Type B pancreatic cell (in vitro differentiated cells): ENCODE data around the gene B4GALT3. TPM values are rescaled to one million over a fixed set of nuclear protein-coding genes. Genes with fewer than 3 reads are reported as not detected.

Experiments
- DNase-seq: peaks from one replicate; pipeline ENCODE4 v3.0.0; 2021; ENCODE audit warnings: mixed read lengths; ENCODE audit not compliant: unreplicated experiment; ENCODE audit errors: extremely low spot score
- H3K27ac Mint-ChIP-seq: 2 replicates; pipeline ENCODE4 v1.8.0; 2021; ENCODE audit warnings: mild to moderate bottlenecking, mixed read lengths
- H3K27me3 Mint-ChIP-seq: 2 replicates; pipeline ENCODE4 v1.8.0; 2021; ENCODE audit warnings: mixed read lengths
- H3K36me3 Mint-ChIP-seq: 2 replicates; pipeline ENCODE4 v1.8.0; 2021; ENCODE audit warnings: mixed read lengths
- H3K4me1 Mint-ChIP-seq: one replicate; pipeline ENCODE4 v1.8.0; 2021; ENCODE audit warnings: mixed read lengths; ENCODE audit not compliant: unreplicated experiment
- H3K4me3 Mint-ChIP-seq: 2 replicates; pipeline ENCODE4 v1.8.0; 2021; ENCODE audit warnings: mild to moderate bottlenecking, mixed read lengths
- H3K9me3 Mint-ChIP-seq: 2 replicates; pipeline ENCODE4 v1.8.0; 2021; ENCODE audit warnings: mixed read lengths
- CTCF ChIP-seq: fragments of 200-600 bp; sonication (generic); conservative IDR thresholded peaks from 2 replicates; pipeline ENCODE4 v1.5.0; 2021; ENCODE audit warnings: antibody characterized with exemption, mild to moderate bottlenecking
- total RNA-seq: library from RNA; stranded (reverse); gene quantifications from 2 replicates; pipeline ENCODE4 v1.2.1, GENCODE V29; 2021; ENCODE audit warnings: low replicate concordance

Gene B4GALT3
- total RNA-seq, 1 donor from 2014 or later: 42.4 TPM

GRCh38 chr1:161200421-161200991, 23.2 kb upstream of the B4GALT3 start:
- peaks cover 39% of the 10 kb centered on the region for H3K4me1 Mint-ChIP-seq
- no peak for DNase-seq
- no peaks in the 10 kb centered on the region for H3K9me3 Mint-ChIP-seq
- H3K27me3 Mint-ChIP-seq: peaks cover 9% of the 10 kb centered on the region
- no peak for TF ChIP-seq CTCF
- H3K36me3 Mint-ChIP-seq: peaks cover 11% of the 10 kb centered on the region
- no peak overlapping the region for H3K4me3 Mint-ChIP-seq
- peak overlapping the region; percentile 97 for H3K27ac Mint-ChIP-seq

DNA sequence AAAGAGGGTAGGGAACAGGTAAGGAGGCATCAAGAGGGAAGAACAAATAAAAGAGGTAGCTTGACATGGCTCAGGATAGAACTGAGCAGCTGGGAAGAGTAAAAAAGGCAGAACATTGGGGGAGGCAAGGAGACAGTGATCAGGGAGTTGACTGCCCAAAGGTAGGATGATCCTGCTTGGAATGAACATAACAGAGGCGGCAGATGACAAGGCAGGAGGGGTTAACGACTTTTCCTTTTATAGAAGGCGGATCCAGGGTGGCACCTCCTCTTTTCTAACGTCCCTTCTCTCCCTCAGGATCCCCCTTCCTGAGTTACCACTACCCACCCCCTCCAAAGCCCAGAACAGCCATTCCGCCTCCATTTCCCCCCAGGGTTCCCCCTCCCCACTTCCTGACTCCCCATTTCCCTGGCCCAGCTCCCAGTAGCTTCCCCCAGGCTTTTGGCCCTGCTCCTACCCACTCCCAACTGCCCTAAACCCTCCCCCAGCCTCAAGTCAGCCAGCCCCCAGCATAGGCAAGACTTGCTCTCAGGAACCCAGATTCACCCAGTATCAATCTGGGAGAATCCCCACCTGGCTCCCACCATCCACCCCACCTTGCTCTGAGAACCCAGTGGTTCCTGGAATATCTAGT, 22.3 kb upstream of the B4GALT3 start:
- H3K4me1 Mint-ChIP-seq: peaks cover 34% of the 10 kb centered on the region
- TF ChIP-seq CTCF: no peak
- DNase-seq: no peak
- H3K27me3 Mint-ChIP-seq: peaks cover 9% of the 10 kb centered on the region
- H3K36me3 Mint-ChIP-seq: peaks cover 7% of the 10 kb centered on the region
- H3K27ac Mint-ChIP-seq: no peak overlapping the region
- peak overlapping the region; percentile 29 for H3K4me3 Mint-ChIP-seq
- no peaks in the 10 kb centered on the region for H3K9me3 Mint-ChIP-seq

GRCh38 chr1:161198897-161199431, 21.7 kb upstream of the B4GALT3 start, which contains the start of gene ADAMTS4:
Gene ADAMTS4 (minus strand): TSS chr1:161199054. CDS start chr1:161198627, 427 bp downstream.
- no peak for DNase-seq
- peaks cover 9% of the 10 kb centered on the region for H3K27me3 Mint-ChIP-seq

DNA sequence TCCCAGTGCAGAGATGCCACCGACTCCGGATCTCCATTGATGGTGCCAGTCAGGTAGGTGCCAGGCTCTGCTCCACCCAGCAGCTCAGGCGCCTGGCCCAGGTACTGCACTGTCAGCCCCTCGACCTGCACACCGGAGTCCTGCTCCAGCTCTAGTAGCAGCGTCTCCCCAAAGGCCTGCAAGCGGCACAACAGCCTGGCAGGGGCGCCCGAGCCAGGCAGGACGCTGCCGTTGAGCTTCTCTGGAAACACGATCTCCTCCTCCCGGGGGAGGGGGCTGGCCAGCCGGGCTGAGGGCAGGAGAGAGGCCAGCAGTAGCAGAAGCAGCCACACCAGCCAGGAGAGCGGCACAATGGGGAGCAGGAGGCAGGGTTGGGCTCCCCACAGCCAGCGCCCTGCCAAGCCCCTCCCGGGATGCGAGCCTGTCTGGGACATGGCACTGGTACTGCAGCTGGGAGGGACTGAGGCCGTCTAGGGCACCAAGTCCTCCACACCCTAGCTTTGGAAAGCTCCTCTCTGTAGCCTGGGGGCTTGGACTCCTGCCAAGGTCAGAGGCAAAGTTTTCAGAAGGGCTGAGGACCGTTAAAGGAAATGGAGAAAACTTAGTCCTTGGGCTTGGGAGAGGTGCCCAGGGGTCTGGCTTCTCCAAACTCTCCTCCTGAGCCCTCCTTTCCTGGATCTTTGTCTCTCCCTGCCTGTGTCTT, 21.0 kb upstream of the B4GALT3 start:
- Mint-ChIP-seq H3K36me3 (no peaks in the 10 kb centered on the region), H3K27me3 (peaks cover 9% of the 10 kb centered on the region), H3K9me3 (no peaks in the 10 kb centered on the region), H3K4me1 (peaks cover 27% of the 10 kb centered on the region), H3K27ac (peak overlapping the region; percentile 50), H3K4me3 (peak overlapping the region; percentile 76)
- no peak for TF ChIP-seq CTCF
- DNase-seq: no peak

More at GRCh38 chr1:161198897-161199431, 21.7 kb upstream of the B4GALT3 start, which contains the start of gene ADAMTS4:
- peak within 1 kb of the TSS; percentile 50 for H3K27ac Mint-ChIP-seq
- H3K4me3 Mint-ChIP-seq: peak within 1 kb of the TSS; percentile 76
- H3K4me1 Mint-ChIP-seq: peaks cover 27% of the 10 kb centered on the region
- peaks cover under 1% of the 10 kb centered on the region for H3K36me3 Mint-ChIP-seq
- TF ChIP-seq CTCF: no peak
- no peaks in the 10 kb centered on the region for H3K9me3 Mint-ChIP-seq

DNA sequence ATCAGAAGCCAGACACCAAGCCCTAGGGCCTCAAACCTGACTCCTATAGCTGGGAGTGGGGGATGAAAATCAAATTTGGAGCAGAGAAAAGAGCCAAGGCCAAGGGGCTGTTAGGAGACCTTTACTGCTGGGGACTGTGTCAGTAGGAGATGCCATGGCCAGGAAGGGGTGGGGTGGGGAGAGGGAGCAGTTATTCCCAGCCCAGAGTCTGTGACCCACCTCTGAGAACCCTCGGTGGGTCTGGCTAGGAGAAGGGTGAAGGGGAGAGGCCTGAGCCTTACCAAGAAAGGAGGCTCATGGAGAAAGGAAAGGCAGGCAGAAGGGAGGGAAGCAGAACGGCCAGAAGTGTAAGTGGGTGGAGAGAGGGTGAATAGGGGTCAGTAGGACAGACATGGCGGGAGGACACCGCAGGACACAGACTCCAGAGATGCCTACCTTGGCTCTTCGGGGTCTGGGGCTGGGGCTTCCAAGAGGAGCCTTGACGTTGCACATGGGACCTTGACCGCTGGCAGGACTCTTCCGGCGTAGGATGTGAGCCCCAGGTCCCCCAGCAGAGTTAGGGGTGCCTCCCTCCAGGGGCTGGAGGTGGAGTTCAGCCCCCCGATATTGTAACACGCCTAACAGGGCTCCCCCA, 20.4 kb upstream of the B4GALT3 start:
- Mint-ChIP-seq H3K4me3 (peak overlapping the region; percentile 72), H3K36me3 (no peaks in the 10 kb centered on the region), H3K9me3 (no peaks in the 10 kb centered on the region), H3K27me3 (peaks cover 9% of the 10 kb centered on the region), H3K27ac (peak overlapping the region; percentile 48), H3K4me1 (peaks cover 29% of the 10 kb centered on the region)
- no peak for DNase-seq
- no peak for TF ChIP-seq CTCF
